NCI-H446 (cell line): ENCODE results near the gene GRIK4.
"Not testable (repeated sequence)": the region's sequence is repeated elsewhere in the genome, so short reads cannot be mapped to it uniquely, and the experiment has no call there.

Experiments
- DNase-seq, 2 experiments: peaks; one replicate each; lab custom pipeline; 2025; lab: John Stamatoyannopoulos, UW

The GRIK4 gene

DNA sequence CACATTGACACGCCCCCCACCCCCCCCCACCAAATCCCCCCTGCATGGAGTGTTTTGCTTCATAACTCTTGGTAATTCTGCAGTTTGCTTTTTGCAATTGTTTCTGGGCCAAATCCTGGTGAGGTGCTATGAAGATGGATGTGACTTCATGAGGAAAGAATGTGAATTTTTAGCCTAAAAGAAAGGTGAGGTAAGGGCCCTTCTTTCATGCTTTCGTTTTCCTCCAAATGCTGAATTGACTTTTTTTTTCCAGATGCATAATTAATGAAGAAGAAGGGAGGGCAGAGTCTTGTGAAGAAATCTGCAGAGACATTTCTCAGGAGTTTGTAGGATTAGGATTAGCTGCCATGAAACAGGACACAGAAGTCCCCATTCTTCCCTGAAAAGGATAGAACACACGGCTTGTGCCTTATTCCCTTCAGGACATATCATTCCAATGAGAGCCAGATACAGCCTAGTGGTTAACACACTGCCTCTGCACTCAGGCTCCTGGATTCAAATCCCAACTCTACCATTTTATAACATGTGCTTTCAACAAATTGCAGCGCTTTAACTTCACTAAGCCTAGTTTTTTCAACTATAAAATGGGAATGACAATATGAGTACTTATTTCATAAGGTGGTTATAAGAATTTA, 492.8 kb downstream of the GRIK4 start:
- no peak for DNase-seq

DNA sequence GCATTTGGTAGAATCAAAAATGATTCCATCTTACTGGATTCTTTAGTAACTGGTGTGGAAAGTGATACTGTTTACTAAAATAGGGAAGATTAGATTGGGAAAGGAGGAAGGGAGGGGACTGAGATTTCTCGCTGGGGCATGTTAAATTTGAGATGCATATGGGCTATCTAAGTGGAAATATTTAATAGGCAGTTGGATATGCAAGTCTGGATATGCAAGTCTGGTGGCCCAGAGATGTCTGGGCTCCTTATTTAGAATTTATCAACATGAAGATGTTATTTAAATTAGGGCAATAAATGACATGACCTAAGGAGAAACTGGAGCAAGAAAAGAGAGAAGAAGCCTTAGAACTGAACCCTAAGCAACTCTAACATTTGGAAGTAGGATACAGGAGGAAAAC, 495.4 kb downstream of the GRIK4 start:
- no peak for DNase-seq

DNA sequence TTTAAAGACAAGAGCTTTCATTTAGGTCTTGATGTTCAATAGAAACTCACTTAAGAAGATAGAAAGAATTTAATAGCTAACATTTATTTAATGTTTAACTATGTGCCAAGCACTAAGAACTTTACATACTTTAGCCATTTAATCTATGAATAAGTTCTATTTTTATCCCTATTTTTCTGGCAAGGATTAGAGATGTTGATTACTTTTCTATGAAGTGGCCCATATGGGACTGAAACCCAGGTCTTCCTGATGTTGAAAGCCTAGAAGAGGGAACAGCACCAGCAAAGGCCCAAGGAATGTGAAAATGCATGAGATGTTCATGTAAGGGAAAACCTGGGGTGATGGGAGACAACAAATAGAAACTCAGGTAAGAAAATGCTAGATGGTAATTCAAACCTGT, 497.0 kb downstream of the GRIK4 start:
- no peak for DNase-seq

DNA sequence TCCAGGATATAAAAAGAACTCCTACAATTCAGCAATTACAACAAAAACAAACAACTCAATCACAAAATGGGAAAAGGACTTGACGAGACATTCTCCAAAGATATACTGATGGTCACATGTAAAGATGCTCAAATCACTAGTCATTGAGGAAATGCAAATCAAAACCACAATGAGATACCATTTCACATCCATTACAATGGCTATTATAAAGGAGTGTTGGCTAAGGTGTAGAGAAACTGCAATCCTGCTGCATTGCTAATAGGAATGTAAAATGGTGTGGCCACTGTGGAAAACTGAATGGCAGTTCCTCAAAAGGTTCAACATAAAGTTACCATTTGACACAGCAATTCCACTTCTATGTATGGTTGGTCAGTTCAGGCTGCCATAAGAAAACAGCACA, 500.5 kb downstream of the GRIK4 start:
- DNase-seq: no peak

DNA sequence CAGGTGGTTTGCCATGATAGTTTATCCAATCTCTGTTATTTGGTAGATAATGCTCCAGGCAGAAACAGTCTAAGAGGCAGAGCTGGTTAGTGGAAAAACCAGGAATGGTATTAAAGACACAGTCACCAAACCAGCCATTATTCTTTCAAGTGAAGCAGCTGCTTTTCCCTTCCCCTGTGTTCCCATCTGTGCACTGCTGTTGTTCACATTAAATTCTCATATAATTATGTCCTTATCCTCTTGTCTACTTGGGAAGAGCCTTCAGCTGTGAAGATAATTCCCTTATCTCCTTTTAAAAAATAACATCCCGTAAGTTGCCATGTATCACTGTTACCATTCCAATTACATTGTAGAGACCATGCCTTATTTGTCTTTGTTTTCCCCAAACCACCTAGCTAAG, 507.2 kb downstream of the GRIK4 start:
- DNase-seq: no peak

DNA sequence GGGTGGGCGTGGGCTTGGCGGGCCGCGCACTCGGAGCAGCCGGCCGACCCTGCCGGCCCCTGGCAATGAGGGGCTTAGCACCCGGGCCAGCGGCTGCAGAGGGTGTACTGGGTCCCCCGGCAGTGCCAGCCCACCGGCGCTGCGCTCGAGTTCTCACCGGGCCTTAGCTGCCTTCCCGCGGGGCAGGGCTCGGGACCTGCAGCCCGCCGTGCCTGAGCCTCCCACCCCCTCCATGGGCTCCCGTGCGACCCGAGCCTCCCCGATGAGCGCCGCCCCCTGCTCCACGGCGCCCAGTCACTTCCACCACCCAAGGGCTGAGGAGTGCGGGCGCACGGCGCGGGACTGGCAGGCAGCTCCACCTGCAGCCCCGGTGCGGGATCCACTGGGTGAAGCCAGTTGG, 510.2 kb downstream of the GRIK4 start:
- DNase-seq: not testable (repeated sequence)

DNA sequence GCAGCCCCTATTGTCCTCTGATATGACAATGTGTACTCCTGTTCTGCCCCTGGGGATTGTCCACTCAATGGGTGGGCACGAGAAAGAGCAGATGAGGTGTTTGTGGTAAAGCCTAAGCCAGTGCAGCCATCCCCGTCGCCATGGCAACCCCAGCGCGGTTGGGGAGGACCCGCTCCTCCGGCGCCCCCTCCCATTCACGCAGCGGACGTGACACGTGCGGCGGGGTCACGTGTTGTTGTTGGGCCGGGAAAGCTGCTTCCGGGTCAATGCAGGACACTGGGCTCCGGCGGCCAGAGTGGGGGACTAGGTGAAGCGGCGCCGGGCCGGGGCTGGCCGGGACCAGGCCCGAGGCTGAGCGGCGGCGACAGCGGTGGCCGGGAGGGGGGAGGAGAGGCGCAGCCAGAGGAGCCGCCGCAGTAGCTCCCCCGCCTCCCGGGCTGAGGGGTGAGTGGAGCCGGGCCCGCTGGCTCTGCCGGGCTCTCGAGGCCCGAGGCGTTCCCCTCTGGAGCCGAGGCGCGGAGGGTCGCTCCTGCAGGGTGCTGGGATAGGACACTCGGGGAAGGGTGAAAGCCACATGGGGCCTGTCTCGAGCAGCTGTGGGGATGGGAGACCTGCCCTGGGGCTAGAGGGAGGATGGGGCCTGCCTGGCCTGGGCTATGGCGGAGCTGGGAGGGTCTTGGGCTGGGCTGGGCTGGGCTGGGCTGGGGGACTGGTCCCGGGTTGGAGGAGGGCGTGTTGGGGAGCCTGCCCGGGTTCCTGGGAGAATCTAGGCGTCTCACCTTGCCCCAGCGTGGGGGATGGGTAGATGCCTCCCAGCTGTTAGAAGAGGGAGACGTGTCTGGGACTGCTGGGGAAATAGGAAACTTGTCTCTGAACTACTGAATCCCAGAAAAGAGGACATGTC, 512.6 kb downstream of the GRIK4 start, which contains the start of gene TBCEL:
TSS of gene TBCEL (plus strand) at position 255 of the 904 bp plus-strand sequence. CDS start 21,589 bp downstream, outside the sequence.
- DNase-seq: peak; percentile 90 to 94

DNA sequence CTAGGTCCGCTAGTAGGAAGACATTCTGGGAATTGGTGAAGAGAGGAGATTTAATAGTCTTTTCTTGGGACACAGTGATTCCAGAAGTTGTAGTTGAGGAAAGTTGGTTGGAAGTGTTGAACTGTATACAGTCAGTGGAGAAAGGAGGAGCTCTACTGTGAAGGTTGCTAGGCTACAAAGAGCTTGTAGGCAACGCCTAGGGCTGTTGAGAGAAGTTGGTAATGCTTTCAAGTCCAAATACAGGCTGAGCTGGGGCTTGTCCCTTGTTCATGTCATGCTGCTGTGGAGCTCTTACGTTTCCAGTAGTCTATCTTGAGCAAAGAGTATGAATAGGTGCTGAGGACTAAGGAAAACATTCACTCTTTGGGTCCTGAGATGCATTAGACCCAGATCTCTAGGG, 513.4 kb downstream of the GRIK4 start:
- no peak for DNase-seq

DNA sequence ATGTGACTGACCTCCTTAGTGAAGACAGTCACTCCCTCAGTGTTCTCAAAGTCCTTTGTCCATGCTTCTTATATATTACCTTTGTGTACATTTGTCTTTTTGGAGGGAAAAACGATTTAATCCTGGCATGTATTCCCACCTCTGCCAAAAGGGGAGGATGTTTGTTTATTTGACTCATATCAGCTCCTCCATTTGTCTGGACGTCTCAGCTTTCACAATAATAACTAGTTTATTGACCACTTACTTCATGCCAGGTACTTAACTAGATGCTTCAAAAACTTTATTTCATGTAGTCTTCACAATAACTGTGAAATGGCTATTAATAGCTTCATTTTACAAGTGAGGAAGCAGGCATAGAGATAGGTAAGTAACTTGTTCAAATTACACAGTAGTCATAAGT, 517.6 kb downstream of the GRIK4 start:
- DNase-seq: no peak

DNA sequence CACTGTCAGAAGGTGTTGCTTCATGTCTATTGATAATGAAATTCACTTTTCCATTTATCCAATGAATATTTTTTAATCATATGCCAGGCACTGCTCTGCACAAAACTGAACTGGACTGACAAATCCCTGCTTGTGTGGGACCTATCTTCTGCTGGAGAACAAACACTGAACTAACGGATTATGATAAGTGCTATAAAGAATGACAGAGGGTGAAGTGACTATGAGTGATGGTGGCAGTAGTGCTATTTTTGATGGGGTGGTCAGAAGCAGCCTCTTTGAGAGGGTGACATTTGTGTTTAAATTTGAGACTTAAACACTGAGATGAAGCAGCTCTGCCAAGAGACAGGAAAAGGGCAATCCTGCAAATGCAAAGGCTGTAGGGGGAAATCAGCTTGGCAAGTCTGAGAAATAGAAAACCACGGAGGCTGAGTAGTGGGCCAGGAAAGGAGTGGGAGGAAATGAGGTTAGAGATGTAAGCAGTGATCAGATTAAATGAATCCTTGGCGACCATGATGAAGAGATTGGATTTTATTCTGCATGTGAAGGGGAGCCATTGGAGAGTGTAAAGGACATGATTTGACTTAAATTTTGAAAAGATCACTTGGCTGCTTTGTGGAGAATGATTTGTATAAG, 518.4 kb downstream of the GRIK4 start:
- DNase-seq: no peak

DNA sequence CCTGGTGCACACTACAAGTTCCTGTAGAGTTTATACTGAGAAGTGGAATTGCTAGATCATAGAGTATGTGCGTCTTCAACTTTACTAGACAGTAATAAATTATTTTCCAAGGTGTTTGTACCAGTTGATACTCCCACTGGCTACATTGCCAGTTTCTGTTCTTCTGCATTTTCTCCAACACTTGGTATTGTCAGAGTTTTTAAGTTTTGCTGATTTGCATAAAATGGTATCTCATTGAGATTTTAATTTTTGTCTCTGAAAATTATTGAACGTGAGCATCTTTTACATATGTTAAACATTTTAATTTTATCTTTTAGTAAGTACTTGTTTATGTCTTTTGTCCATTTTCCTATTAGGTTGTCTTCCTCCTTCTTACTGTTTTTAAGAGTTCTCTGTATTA, 519.6 kb downstream of the GRIK4 start:
- DNase-seq: no peak

DNA sequence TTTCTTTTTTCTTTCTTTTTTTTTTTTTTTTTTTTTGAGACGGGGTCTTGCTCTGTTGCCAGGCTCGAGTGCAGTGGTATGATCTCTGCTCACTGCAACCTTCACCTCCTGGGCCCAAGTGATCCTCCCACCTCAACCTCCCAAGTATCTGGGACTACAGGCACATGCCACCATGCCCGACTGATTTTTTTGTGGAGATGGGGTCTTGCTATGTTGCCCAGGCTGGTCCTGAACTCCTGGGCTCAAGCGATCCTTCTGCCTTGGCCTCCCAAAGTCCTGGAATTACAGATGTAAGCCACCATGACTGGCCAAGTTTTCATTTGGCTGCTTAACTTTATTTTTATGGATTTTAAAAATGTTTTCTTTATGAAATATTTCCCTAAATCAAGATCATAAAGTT, 520.1 kb downstream of the GRIK4 start:
- not testable (repeated sequence) for DNase-seq

DNA sequence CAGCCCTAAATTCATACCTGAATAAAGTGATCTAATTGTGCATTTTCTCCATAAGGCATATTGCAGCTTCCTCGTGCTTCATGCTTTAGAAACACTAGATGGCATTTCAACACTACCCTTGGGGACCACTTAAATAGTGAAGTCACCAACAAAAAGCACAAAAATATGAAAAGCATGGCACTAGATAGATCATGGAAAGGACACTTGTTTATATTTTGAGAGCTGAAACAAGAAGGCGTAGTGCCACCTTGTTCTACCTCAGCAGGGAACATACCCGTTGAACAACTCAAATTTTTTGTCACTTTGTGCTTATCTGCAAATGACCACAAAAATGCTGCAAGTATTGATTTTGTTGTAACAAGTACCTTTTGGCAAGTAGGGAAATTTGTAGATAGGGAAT, 521.0 kb downstream of the GRIK4 start:
- peak in 1 of 2 experiments; percentile 3 for DNase-seq

DNA sequence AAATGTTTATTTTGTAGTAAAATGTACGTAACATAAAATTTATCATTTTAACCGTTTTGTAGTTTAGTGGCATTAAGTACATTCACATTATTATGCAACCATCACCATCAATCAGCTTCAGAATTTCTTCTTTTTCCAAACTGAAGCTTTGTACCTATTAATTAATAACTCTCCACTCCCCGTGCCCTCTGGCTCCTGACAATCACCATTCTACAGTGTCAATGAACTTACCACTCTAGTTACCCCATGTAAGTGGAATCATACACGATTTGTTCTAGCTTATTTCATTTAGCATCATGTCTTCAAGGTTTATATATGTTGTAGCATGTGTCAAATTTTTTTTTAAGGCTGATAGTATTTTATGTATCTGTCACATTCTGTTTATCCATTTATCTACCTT, 522.1 kb downstream of the GRIK4 start:
- DNase-seq: no peak

DNA sequence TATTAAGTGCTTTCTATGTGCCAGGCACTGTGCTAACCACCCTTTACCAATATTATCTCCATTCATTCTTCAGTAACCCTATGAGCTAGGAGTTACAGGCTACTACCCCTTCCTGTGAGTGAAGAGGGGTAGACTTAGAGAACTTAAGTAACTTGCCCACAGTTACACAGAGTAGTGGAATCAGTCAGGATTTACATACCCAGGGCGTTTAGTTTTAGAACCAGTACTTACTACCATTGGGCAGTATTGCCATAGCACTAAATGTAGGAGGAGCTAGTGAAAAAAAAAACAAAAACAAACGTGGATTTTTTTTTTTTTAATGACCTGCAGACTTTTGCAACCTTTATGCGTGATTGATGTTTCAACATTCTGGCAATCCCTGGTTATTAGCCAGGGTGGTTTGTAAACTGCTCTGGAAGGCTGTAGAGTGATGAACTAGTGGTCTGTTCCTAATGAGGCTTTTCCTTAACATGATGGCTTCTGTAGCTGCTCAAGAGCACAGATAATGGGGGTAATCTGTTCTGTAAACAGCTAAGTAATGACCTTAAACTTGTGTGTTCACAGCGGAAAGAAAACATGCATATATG, 523.7 kb downstream of the GRIK4 start:
- DNase-seq: no peak

DNA sequence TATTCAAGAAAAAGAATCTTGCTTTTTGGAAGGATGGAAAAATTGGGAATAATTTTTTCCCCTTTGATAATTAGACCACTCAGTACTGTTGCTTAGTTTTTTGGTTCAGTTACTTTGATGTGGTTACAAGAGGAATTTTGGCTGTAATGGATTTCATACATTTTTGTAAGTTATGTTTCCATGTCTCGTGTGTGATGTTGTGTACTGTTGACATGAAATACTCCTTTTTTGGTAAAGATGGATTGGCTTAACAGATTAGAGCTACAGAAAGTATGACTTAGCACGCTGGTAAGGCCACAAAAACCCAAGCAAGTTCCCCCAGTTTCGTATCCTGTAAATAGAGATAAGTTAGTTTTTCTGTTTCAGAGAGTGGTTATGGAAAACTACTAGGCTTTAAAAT, 524.2 kb downstream of the GRIK4 start:
- DNase-seq: no peak

DNA sequence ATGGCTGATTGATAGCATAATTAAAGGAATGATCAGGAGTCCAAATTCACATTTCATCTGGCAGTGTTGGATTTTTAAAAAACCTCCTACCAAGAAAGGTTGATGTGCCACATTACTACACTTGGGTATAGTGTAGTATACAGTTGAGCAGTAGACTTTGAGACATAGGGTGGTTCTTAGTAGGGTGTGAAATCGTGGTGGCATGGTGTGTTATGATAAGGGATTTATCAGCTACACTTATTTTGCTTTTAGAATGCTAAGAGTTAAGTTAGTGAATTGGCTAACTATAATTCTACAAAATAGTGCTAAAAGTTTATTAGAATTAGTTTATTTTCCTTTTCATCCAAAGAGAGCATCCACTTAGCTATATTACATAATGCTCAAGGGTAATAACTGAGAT, 525.5 kb downstream of the GRIK4 start:
- no peak for DNase-seq
